Measurements from ENCODE around the gene RBKS. TPM values are rescaled to one million over a fixed set of nuclear protein-coding genes. Genes with fewer than 3 reads are reported as not detected.

RBKS gene
- total RNA-seq, 2 donors from 2014 or later, result 5.5 to 8.9 TPM

- H3K9ac ChIP-seq (ENCODE audit: low read depth in 2 of 2, low read length in 2 of 2), result no peak overlapping the region
- H3K36me3 ChIP-seq, result no peaks in the 10 kb centered on the region
- TF ChIP-seq CTCF (IDR thresholded peaks at IDR 0.05), result no peak
- no peak for DNase-seq
- H3K9me3 ChIP-seq, result no peaks in the 10 kb centered on the region
- H3K4me3 ChIP-seq, result no peak overlapping the region
- H3K4me1 ChIP-seq, result peaks cover 7% of the 10 kb centered on the region
- intact Hi-C loops (cut with DNase I), result no loop called here
- H3K27ac ChIP-seq, result no peak overlapping the region
- no peaks in the 10 kb centered on the region for H3K27me3 ChIP-seq
These were observed 153.3 kb downstream of the RBKS start for GRCh38 chr2:27736890-27737204.

DNA sequence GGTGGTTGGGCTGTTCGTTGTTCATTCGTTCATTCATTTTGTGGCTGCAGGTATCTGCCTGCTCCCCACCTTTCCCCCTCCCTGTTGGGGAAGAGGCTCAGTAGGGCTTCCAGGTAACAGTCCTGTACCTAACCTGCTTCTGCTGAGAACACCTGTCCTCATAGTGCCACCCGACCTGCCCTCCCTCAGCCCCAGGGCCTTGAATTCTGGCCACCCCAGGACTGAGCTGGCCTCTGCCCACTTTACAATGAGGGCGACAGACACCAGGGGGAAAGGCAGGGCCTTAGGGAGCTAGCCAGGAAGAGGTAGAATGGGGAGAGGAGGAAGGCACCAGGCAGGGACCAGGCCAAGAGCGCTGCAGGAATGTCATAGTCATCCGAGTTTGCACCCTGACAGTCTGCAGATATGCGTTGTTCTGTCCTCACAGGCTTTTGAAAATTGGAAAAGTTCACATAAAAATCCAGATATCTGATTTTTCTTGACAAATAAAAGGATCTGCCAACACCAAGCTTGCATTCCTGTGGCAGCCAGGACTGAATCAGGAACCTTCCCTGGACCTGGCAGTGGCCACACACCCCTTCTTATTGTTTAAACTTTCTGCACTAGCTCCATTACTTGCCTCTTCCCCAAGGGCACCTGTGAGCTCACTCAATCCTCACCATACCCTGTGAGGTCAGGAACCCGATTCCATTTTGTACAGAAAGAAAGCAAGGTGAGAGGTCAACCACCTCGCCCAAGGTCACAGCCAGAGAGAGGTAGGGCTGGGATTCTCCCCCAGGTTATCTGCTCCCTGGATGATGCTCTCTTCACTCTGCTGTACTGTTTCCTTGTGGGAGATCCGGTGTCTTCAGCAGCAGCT is 153.9 kb downstream of the RBKS start:
- Histone ChIP-seq H3K4me3 (peak overlapping the region; percentile 28), H3K36me3 (no peaks in the 10 kb centered on the region), H3K9ac (ENCODE audit: low read depth in 2 of 2, low read length in 2 of 2) (peak overlapping the region in 1 of 2 donors; percentile 46), H3K9me3 (no peaks in the 10 kb centered on the region), H3K27me3 (no peaks in the 10 kb centered on the region), H3K27ac (peak overlapping the region; percentile 66), H3K4me1 (peaks cover 7% of the 10 kb centered on the region)
- intact Hi-C loops (cut with DNase I), result no loop called here
- no peak for DNase-seq
- TF ChIP-seq CTCF (IDR thresholded peaks at IDR 0.05), result no peak

DNA sequence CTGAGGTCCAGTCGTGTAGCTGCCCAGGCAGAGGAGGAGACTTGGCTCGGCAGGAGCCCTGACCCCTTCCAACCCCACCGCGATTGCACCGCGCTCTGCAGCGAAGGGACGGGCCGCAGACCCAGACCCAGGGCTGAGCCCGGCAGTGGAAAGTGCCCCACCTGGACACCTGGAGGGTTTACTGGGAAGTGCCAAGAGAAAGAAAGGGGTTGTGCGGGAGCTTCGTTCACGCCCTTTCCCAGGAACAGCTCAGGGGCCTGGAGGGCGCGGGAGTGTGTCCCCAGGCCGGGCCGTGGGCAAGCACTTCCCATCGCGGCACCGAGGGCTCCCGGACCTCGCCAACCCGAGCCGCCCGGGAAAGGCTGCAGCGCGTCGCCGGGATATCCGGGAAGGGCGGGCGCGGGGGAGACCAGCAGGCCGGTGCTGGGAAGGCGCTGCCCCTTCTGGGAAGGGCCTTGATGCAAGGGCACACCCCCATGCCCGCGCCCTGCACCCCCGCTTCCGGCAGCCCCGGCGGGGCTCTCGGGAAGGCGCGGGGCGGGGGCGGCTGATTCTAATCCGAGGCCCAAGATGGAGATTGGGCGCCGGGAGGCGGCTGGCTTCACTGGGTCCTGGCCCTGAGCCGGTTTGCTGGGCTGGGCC is 154.8 kb downstream of the RBKS start:
- Histone ChIP-seq H3K27me3 (no peaks in the 10 kb centered on the region), H3K4me1 (peaks cover 7% of the 10 kb centered on the region), H3K9ac (ENCODE audit: low read depth in 2 of 2, low read length in 2 of 2) (peak overlapping the region; percentile 77 to 79), H3K27ac (peak overlapping the region; percentile 66), H3K36me3 (no peaks in the 10 kb centered on the region), H3K4me3 (peak overlapping the region; percentile 28), H3K9me3 (no peaks in the 10 kb centered on the region)
- no peak for TF ChIP-seq CTCF (IDR thresholded peaks at IDR 0.05)
- DNase-seq, result peak; percentile 81
- intact Hi-C loops (cut with DNase I), result no loop called here

- Histone ChIP-seq H3K9ac (ENCODE audit: low read depth in 2 of 2, low read length in 2 of 2) (no peak overlapping the region), H3K9me3 (no peaks in the 10 kb centered on the region), H3K36me3 (no peaks in the 10 kb centered on the region), H3K27me3 (no peaks in the 10 kb centered on the region), H3K4me1 (peaks cover 7% of the 10 kb centered on the region), H3K27ac (peak overlapping the region; percentile 66), H3K4me3 (no peak overlapping the region)
- no peak for DNase-seq
- intact Hi-C loops (cut with DNase I), result no loop called here
- no peak for TF ChIP-seq CTCF (IDR thresholded peaks at IDR 0.05)
These were observed 155.9 kb downstream of the RBKS start for GRCh38 chr2:27734305-27734704.

Other genes starting within 250 kb of the RBKS start
- 10 to 100 TPM; 20.8 to 23.9 TPM for gene SUPT7L, start 226.8 kb downstream of the RBKS start, total RNA-seq
- gene SLC4A1AP, start 226.5 kb downstream of the RBKS start, total RNA-seq, result 10 to 100 TPM; 16.1 to 17.1 TPM
- gene MRPL33, start 118.7 kb downstream of the RBKS start, total RNA-seq, result 10 to 100 TPM; 56.5 to 63.7 TPM
- gene BABAM2, start 342 bp upstream of the RBKS start, total RNA-seq, result 10 to 100 TPM; 32.2 to 33.5 TPM

Data from colonic mucosa (tissue), 4 donors.